ENCODE data around the gene TRNP1. TPM values are rescaled to one million over a fixed set of nuclear protein-coding genes. Genes with fewer than 3 reads are reported as not detected.

The TRNP1 gene
- total RNA-seq, 1 experiment from 2014 or later = 7.9 TPM

GRCh38 chr1:26981146-26981846, 12.2 kb upstream of the TRNP1 start:
- Histone ChIP-seq H3K4me1 (replicated peaks; ENCODE audit: insufficient read depth) (no peaks in the 10 kb centered on the region), H3K4me3 (no peak overlapping the region), H3K27ac (no peak overlapping the region), H3K9me2 (ENCODE audit: insufficient read depth) (no peaks in the 10 kb centered on the region), H3K4me2 (no peak overlapping the region), H3K36me3 (ENCODE audit: low read depth) (no peaks in the 10 kb centered on the region), H2AFZ (no peak overlapping the region), H3K79me2 (ENCODE audit: low read depth) (no peaks in the 10 kb centered on the region), H3F3A (ENCODE audit: insufficient read depth, low read depth) (no peaks in the 10 kb centered on the region), H4K20me1 (ENCODE audit: insufficient read depth) (no peaks in the 10 kb centered on the region), H3K27me3 (ENCODE audit: insufficient read depth, low read depth) (no peaks in the 10 kb centered on the region), H3K9me3 (ENCODE audit: insufficient read depth, low read depth) (no peaks in the 10 kb centered on the region)
- TF ChIP-seq, protein P1, sequence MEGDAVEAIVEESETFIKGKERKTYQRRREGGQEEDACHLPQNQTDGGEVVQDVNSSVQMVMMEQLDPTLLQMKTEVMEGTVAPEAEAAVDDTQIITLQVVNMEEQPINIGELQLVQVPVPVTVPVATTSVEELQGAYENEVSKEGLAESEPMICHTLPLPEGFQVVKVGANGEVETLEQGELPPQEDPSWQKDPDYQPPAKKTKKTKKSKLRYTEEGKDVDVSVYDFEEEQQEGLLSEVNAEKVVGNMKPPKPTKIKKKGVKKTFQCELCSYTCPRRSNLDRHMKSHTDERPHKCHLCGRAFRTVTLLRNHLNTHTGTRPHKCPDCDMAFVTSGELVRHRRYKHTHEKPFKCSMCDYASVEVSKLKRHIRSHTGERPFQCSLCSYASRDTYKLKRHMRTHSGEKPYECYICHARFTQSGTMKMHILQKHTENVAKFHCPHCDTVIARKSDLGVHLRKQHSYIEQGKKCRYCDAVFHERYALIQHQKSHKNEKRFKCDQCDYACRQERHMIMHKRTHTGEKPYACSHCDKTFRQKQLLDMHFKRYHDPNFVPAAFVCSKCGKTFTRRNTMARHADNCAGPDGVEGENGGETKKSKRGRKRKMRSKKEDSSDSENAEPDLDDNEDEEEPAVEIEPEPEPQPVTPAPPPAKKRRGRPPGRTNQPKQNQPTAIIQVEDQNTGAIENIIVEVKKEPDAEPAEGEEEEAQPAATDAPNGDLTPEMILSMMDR (conservative IDR thresholded peaks at IDR 0.05) = no peak
- TF ChIP-seq EZH2 (IDR thresholded peaks at IDR 0.05; ENCODE audit: low read depth) = no peak
- CTCF ChIA-PET = interaction anchor here (0.6 kb wide), 1 partner anchor 10 kb away, joined by 3 read pairs; no protein-coding TSS in a partner anchor
- no peak for DNase-seq
- POLR2A ChIA-PET (ENCODE audit: unreplicated experiment) = no interaction called here
- intact Hi-C loops (cut with micrococcal nuclease; ENCODE audit: unreplicated experiment) = no loop called here
- BruUV-seq (replicated peaks) = no TSS peak

GRCh38 chr1:26983863-26984262, 9.6 kb upstream of the TRNP1 start:
- POLR2A ChIA-PET (ENCODE audit: unreplicated experiment) = no interaction called here
- intact Hi-C loops (cut with micrococcal nuclease; ENCODE audit: unreplicated experiment) = no loop called here

GRCh38 chr1:26984291-26984690, 9.2 kb upstream of the TRNP1 start:
- Histone ChIP-seq H3K4me2 (no peak overlapping the region), H3K27ac (no peak overlapping the region), H3K4me1 (replicated peaks; ENCODE audit: insufficient read depth) (no peaks in the 10 kb centered on the region), H3F3A (ENCODE audit: insufficient read depth, low read depth) (no peaks in the 10 kb centered on the region), H4K20me1 (ENCODE audit: insufficient read depth) (no peaks in the 10 kb centered on the region), H2AFZ (no peak overlapping the region), H3K79me2 (ENCODE audit: low read depth) (no peaks in the 10 kb centered on the region), H3K9me3 (ENCODE audit: insufficient read depth, low read depth) (no peaks in the 10 kb centered on the region), H3K9me2 (ENCODE audit: insufficient read depth) (no peaks in the 10 kb centered on the region), H3K27me3 (ENCODE audit: insufficient read depth, low read depth) (no peaks in the 10 kb centered on the region), H3K36me3 (ENCODE audit: low read depth) (no peaks in the 10 kb centered on the region), H3K4me3 (no peak overlapping the region)
- CTCF ChIA-PET = no interaction called here
- intact Hi-C loops (cut with micrococcal nuclease; ENCODE audit: unreplicated experiment) = no loop called here
- DNase-seq = no peak
- no TSS peak for BruUV-seq (replicated peaks)
- POLR2A ChIA-PET (ENCODE audit: unreplicated experiment) = interaction anchor here (0.7 kb wide), 1 partner anchor 81 kb away, joined by 5 read pairs; no protein-coding TSS in a partner anchor
- TF ChIP-seq, protein P1 (conservative IDR thresholded peaks at IDR 0.05) = no peak
- no peak for TF ChIP-seq EZH2 (IDR thresholded peaks at IDR 0.05; ENCODE audit: low read depth)

More at GRCh38 chr1:26983863-26984262, 9.6 kb upstream of the TRNP1 start:
- no peak for TF ChIP-seq EZH2 (IDR thresholded peaks at IDR 0.05; ENCODE audit: low read depth)
- TF ChIP-seq, protein P1 (conservative IDR thresholded peaks at IDR 0.05) = no peak
- Histone ChIP-seq H3K36me3 (ENCODE audit: low read depth) (no peaks in the 10 kb centered on the region), H3K27ac (no peak overlapping the region), H4K20me1 (ENCODE audit: insufficient read depth) (no peaks in the 10 kb centered on the region), H3K9me3 (ENCODE audit: insufficient read depth, low read depth) (no peaks in the 10 kb centered on the region), H3K4me2 (no peak overlapping the region), H3K9me2 (ENCODE audit: insufficient read depth) (no peaks in the 10 kb centered on the region), H3K4me3 (no peak overlapping the region), H3K27me3 (ENCODE audit: insufficient read depth, low read depth) (no peaks in the 10 kb centered on the region), H3F3A (ENCODE audit: insufficient read depth, low read depth) (no peaks in the 10 kb centered on the region), H3K79me2 (ENCODE audit: low read depth) (no peaks in the 10 kb centered on the region), H3K4me1 (replicated peaks; ENCODE audit: insufficient read depth) (no peaks in the 10 kb centered on the region), H2AFZ (no peak overlapping the region)
- no peak for DNase-seq
- CTCF ChIA-PET = no interaction called here
- no TSS peak for BruUV-seq (replicated peaks)

Measured in PC-9 (cell line).